GM18519 (cell line): ENCODE data around the gene TNNT3.

ENCODE experiments used
- ATAC-seq: cut with Tn5 transposase; IDR thresholded peaks from one replicate; pipeline ENCODE4 v1.9.1; 2021; ENCODE audit warnings: mild to moderate bottlenecking, moderate library complexity; ENCODE audit not compliant: unreplicated experiment, low FRiP score

Gene TNNT3

GRCh38 chr11:1947592-1948237 lies 28.2 kb downstream of the TNNT3 start:
- no peak for ATAC-seq

GRCh38 chr11:1948389-1948788 lies 28.9 kb downstream of the TNNT3 start:
- no peak for ATAC-seq

GRCh38 chr11:1949302-1949701 lies 29.8 kb downstream of the TNNT3 start:
- ATAC-seq: no peak

GRCh38 chr11:1949922-1950321 lies 30.4 kb downstream of the TNNT3 start:
- ATAC-seq: no peak

GRCh38 chr11:1952806-1953482 lies 33.4 kb downstream of the TNNT3 start:
- ATAC-seq: no peak

GRCh38 chr11:1953489-1954266 lies 34.2 kb downstream of the TNNT3 start:
- no peak for ATAC-seq

GRCh38 chr11:1958367-1958766 lies 38.9 kb downstream of the TNNT3 start:
- ATAC-seq: no peak

GRCh38 chr11:1959786-1960185 lies 40.3 kb downstream of the TNNT3 start:
- no peak for ATAC-seq

- ATAC-seq: no peak
Measured at GRCh38 chr11:1963864-1964263, 44.4 kb downstream of the TNNT3 start.

- ATAC-seq: no peak
Measured at GRCh38 chr11:1964348-1964747, 44.8 kb downstream of the TNNT3 start.

- ATAC-seq: no peak
Measured at GRCh38 chr11:1964955-1965354, 45.5 kb downstream of the TNNT3 start.

- ATAC-seq: no peak
Measured at GRCh38 chr11:1966531-1966930, 47.0 kb downstream of the TNNT3 start.

- no peak for ATAC-seq
Measured at GRCh38 chr11:1967641-1968225, 48.2 kb downstream of the TNNT3 start.

GRCh38 chr11:1968454-1969002 lies 49.0 kb downstream of the TNNT3 start:
- ATAC-seq: no peak

- no peak for ATAC-seq
Measured at GRCh38 chr11:1969035-1969434, 49.5 kb downstream of the TNNT3 start.

GRCh38 chr11:1969776-1970175 lies 50.3 kb downstream of the TNNT3 start:
- ATAC-seq: no peak

- ATAC-seq: no peak
Measured at GRCh38 chr11:1970956-1971355, 51.5 kb downstream of the TNNT3 start.

GRCh38 chr11:1975185-1975584 lies 55.7 kb downstream of the TNNT3 start:
- ATAC-seq: no peak

- no peak for ATAC-seq
Measured at GRCh38 chr11:1978720-1979473, 59.4 kb downstream of the TNNT3 start.

GRCh38 chr11:1979607-1980006 lies 60.1 kb downstream of the TNNT3 start:
- no peak for ATAC-seq
